SU-DHL-6 (cell line): ENCODE measurements around the gene CAD.
"Not testable (repeated sequence)": the region's sequence is repeated elsewhere in the genome, so short reads cannot be mapped to it uniquely, and the experiment has no call there.

Experiments used
- H2AFZ ChIP-seq: fragments of 200-600 bp; sonication (generic); 2 replicates; pipeline ENCODE4 v1.6.1; 2014; ENCODE audit warnings: low read depth, mild to moderate bottlenecking, moderate library complexity, mixed read lengths, antibody characterized with exemption, low read length; ENCODE audit not compliant: severe bottlenecking
- H3F3A ChIP-seq: fragments of 200-600 bp; shearing (Covaris generic); 2 replicates; pipeline ENCODE4 v1.6.0; 2016; ENCODE audit warnings: antibody characterized with exemption, mild to moderate bottlenecking; ENCODE audit not compliant: insufficient read depth
- H3K27ac ChIP-seq: fragments of 200-600 bp; sonication (generic); 2 replicates; pipeline ENCODE4 v1.5.1; 2016; ENCODE audit warnings: low read depth, mild to moderate bottlenecking, low read length, moderate library complexity, mixed read lengths
- H3K27me3 ChIP-seq: fragments of 200-600 bp; sonication (generic), shearing (Covaris generic); 2 replicates; pipeline ENCODE4 v1.6.0; 2014; ENCODE audit warnings: mild to moderate bottlenecking, low read length
- H3K36me3 ChIP-seq: fragments of 200-600 bp; sonication (generic); 2 replicates; pipeline ENCODE4 v1.6.1; 2014; ENCODE audit warnings: mild to moderate bottlenecking, low read length, mixed read lengths
- H3K4me2 ChIP-seq: fragments of 300-600, 200-600 bp; shearing (Covaris generic), sonication (generic); 2 replicates; pipeline ENCODE4 v1.6.0; 2014; ENCODE audit warnings: low read length, low read depth, mild to moderate bottlenecking; ENCODE audit not compliant: poor library complexity, severe bottlenecking
- H3K4me3 ChIP-seq: fragments of 200-600 bp; sonication (generic); 2 replicates; pipeline ENCODE4 v1.5.1; 2014; ENCODE audit warnings: antibody characterized with exemption, low read length, mild to moderate bottlenecking, mixed read lengths; ENCODE audit not compliant: insufficient read depth, poor library complexity, severe bottlenecking
- H3K79me2 ChIP-seq: fragments of 200-600 bp; sonication (generic); 2 replicates; pipeline ENCODE4 v1.6.1; 2014; ENCODE audit warnings: mild to moderate bottlenecking, low read length, moderate library complexity; ENCODE audit not compliant: insufficient read depth
- H3K9ac ChIP-seq: fragments of 200-600 bp; sonication (generic); 2 replicates; pipeline ENCODE4 v1.7.0; 2014; ENCODE audit warnings: mild to moderate bottlenecking, low read length
- H3K9me2 ChIP-seq: fragments of 200-600 bp; sonication (generic); replicated peaks from 2 replicates; pipeline ENCODE4 v1.6.1; 2014; ENCODE audit warnings: low read length; ENCODE audit not compliant: insufficient read depth
- H3K9me3 ChIP-seq: fragments of 200-600 bp; sonication (generic); 2 replicates; pipeline ENCODE4 v1.6.1; 2014; ENCODE audit warnings: low read length, mixed read lengths; ENCODE audit not compliant: insufficient read depth
- H4K20me1 ChIP-seq: fragments of 200-600 bp; sonication (generic); 2 replicates; pipeline ENCODE4 v1.6.1; 2014; ENCODE audit warnings: low read depth, mild to moderate bottlenecking, antibody characterized with exemption, low read length, moderate library complexity, mixed read lengths
- EZH2phosphoT487 ChIP-seq: fragments of 200-600 bp; sonication (generic), shearing (Covaris generic); conservative IDR thresholded peaks from 2 replicates; pipeline ENCODE4 v1.6.1; 2018; ENCODE audit warnings: mild to moderate bottlenecking, antibody characterized with exemption, low read length, moderate library complexity, mixed read lengths
- TF ChIP-seq, protein P1 (sequence below): fragments of 200-600 bp; sonication (generic); IDR thresholded peaks from one replicate; pipeline ENCODE4 v1.5.1; 2017; ENCODE audit warnings: antibody characterized with exemption, mild to moderate bottlenecking, low read length, moderate library complexity; ENCODE audit not compliant: insufficient read depth, poor library complexity, severe bottlenecking

Gene CAD

DNA sequence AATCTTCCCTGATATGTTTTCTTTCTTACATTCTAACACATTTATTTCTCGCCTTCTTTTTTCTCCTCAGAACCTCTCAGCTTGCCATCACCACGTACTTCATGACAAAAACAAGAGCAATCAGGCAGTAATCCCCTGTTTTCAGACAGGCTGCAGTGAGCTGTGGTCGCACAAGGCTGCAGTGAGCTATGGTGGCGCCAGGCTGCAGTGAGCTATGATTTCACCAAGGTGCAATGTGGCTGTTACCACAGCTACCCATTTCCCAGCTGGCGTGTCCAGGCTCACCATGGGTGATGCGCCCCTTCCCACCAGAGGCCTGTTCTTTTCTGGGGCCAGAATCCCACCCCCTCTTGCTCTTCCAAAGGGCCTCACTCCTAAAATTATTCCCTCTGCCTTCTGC is 42.5 kb upstream of the CAD start:
- no peak overlapping the region for H2AFZ ChIP-seq
- H3K79me2 ChIP-seq = no peaks in the 10 kb centered on the region
- no peak for TF ChIP-seq EZH2phosphoT487
- TF ChIP-seq, protein P1, sequence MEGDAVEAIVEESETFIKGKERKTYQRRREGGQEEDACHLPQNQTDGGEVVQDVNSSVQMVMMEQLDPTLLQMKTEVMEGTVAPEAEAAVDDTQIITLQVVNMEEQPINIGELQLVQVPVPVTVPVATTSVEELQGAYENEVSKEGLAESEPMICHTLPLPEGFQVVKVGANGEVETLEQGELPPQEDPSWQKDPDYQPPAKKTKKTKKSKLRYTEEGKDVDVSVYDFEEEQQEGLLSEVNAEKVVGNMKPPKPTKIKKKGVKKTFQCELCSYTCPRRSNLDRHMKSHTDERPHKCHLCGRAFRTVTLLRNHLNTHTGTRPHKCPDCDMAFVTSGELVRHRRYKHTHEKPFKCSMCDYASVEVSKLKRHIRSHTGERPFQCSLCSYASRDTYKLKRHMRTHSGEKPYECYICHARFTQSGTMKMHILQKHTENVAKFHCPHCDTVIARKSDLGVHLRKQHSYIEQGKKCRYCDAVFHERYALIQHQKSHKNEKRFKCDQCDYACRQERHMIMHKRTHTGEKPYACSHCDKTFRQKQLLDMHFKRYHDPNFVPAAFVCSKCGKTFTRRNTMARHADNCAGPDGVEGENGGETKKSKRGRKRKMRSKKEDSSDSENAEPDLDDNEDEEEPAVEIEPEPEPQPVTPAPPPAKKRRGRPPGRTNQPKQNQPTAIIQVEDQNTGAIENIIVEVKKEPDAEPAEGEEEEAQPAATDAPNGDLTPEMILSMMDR = no peak
- no peak overlapping the region for H3K9ac ChIP-seq
- H4K20me1 ChIP-seq = no peaks in the 10 kb centered on the region
- H3K4me2 ChIP-seq = no peak overlapping the region
- no peaks in the 10 kb centered on the region for H3K9me2 ChIP-seq
- no peak overlapping the region for H3K4me3 ChIP-seq
- no peaks in the 10 kb centered on the region for H3K9me3 ChIP-seq
- no peak overlapping the region for H3K27ac ChIP-seq
- H3K36me3 ChIP-seq = no peaks in the 10 kb centered on the region
- H3F3A ChIP-seq = no peaks in the 10 kb centered on the region
- H3K27me3 ChIP-seq = no peaks in the 10 kb centered on the region

DNA sequence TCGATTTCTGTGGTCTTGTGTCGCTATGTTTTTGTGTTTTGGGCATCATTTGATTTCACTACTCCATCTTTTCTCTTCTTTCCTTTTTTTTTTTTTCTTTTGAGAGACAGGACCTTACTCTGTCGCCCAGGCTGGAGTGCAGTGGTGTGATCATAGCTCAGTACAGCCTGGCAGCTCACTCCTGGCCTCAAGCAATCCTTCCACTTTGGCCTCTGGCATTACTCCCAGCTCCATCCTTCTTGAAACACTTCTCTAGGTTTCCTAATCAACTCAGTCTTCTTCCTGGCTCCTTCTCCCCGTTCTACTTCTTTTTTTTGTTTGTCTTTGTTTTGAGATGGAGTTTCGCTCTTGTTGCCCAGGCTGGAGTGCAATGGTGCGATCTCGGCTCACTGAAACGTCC is 41.8 kb upstream of the CAD start:
- Histone ChIP-seq H3F3A (no peaks in the 10 kb centered on the region), H4K20me1 (no peaks in the 10 kb centered on the region), H3K9me3 (no peaks in the 10 kb centered on the region), H3K4me3 (no peak overlapping the region), H3K36me3 (no peaks in the 10 kb centered on the region), H3K9me2 (no peaks in the 10 kb centered on the region), H2AFZ (no peak overlapping the region), H3K27me3 (no peaks in the 10 kb centered on the region), H3K79me2 (no peaks in the 10 kb centered on the region), H3K9ac (no peak overlapping the region), H3K27ac (no peak overlapping the region), H3K4me2 (no peak overlapping the region)
- TF ChIP-seq EZH2phosphoT487 = no peak
- TF ChIP-seq, protein P1 = no peak

DNA sequence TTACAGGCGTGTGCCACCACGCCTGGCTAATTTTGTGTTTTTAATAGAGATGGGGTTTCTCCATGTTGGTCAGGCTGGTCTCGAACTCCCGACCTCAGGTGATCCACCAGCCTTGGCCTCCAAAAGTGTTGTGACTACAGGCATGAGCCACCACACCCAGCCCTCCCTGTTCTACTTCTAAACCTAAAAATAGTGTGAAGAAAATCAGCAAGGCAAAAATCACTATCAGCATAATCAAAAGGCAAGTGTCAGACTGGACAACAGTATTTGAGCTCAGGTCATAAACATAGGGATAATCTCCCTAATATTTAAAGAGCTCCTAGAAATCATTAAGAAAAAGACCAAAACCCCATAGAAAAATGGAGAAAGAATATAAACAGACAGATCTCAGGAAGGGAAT is 41.4 kb upstream of the CAD start:
- not testable (repeated sequence) for H3K27ac ChIP-seq, H4K20me1 ChIP-seq, H3F3A ChIP-seq, H2AFZ ChIP-seq, H3K9me2 ChIP-seq, H3K79me2 ChIP-seq, H3K4me3 ChIP-seq, H3K36me3 ChIP-seq, H3K4me2 ChIP-seq, H3K9me3 ChIP-seq, H3K9ac ChIP-seq, H3K27me3 ChIP-seq

- no peaks in the 10 kb centered on the region for H3K9me3 ChIP-seq
- no peak overlapping the region for H3K9ac ChIP-seq
- no peaks in the 10 kb centered on the region for H4K20me1 ChIP-seq
- H3K27me3 ChIP-seq = no peaks in the 10 kb centered on the region
- TF ChIP-seq, protein P1 = no peak
- TF ChIP-seq EZH2phosphoT487 = no peak
- no peak overlapping the region for H3K27ac ChIP-seq
- no peak overlapping the region for H3K4me2 ChIP-seq
- no peak overlapping the region for H3K4me3 ChIP-seq
- H2AFZ ChIP-seq = no peak overlapping the region
- no peaks in the 10 kb centered on the region for H3K36me3 ChIP-seq
- no peaks in the 10 kb centered on the region for H3K9me2 ChIP-seq
- no peaks in the 10 kb centered on the region for H3F3A ChIP-seq
- H3K79me2 ChIP-seq = no peaks in the 10 kb centered on the region
Measured at GRCh38 chr2:27177441-27178351, 39.5 kb upstream of the CAD start.
